ENCODE results near the gene LTV1. TPM values are rescaled to one million over a fixed set of nuclear protein-coding genes. Genes with fewer than 3 reads are reported as not detected.

Gene LTV1
- polyA plus RNA-seq, 4 donors, result 36.8 to 46.3 (median 41.3) TPM

DNA sequence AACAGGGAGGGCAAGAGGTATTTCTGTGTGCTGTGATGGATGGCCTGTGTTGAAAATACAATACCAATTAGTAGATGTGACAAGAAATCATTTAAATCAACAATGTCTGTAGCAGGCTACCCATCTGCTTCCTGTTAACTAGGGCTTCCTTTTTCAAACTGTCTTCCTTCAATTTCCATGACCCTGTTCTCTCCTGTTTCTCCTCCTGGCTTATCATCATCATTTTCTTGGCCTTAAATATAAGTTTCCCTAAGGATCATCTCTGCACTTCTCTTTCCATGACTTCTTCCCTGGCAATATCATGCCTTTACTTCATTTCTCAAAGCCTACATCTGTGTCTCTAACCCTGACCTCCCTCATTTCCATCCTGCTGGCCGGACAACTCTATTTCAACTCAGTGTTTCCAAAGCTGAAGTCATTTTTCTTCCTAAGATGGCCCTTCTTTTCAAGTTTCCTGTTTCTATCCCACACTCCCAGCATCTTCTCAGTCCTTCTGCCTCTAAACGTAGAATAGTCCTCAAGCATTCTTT, 39.3 kb downstream of the LTV1 start:
- no peak for DNase-seq (ENCODE audit: low read depth in 4 of 4, low spot score in 3 of 4)

DNA sequence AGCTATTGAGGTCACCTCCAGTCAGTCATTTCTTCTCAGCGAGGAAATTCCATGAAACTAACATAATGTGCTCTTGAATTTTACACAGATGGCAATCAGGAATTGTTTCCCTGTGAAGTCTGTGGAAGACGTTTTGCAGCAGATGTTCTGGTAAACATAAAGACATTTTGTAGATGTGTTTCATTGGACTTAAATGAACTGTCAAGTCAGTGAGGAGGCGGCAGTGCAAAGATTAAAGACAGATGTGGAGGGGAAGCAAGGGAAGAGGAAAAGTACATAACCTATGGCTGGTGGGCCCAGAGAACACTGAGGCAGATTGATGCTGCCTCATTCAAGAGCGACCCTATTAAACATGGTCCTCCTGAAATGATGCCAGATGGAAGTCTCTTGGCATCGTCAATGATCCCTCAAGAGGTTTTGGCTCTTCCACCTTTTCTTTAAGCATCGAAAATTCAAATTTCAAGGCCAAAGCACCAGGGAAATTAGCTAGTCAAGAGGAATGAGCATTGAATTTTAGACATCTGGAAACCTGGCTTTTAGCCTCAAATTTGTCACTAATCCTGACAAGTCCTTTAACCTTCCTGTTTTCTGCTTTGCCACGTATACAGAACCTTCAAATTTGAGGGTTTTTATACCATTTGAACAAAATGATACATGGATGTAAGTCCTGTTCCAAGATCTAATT, 41.2 kb downstream of the LTV1 start:
- DNase-seq (ENCODE audit: low read depth in 4 of 4, low spot score in 3 of 4), result no peak

DNA sequence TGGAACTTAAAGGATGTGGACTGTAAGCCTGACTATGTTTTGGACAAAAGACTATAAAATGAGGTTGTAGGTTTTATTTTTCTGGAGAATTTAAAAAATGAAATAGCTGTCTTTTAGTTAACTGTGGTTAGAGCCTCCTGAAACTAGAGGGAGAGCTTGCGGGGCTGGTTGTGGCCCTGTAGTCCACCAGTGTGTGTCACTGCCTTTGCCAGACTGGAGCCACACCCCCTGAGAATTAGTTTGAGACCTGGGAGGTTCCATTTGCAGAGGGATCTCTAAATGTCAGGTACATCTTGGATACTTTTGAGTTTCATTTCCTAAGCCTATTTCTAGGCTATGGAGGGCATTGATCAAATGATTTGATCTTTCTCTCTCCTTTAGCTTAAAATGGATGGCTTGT, 42.0 kb downstream of the LTV1 start:
- no peak for DNase-seq (ENCODE audit: low read depth in 4 of 4, low spot score in 3 of 4)

DNA sequence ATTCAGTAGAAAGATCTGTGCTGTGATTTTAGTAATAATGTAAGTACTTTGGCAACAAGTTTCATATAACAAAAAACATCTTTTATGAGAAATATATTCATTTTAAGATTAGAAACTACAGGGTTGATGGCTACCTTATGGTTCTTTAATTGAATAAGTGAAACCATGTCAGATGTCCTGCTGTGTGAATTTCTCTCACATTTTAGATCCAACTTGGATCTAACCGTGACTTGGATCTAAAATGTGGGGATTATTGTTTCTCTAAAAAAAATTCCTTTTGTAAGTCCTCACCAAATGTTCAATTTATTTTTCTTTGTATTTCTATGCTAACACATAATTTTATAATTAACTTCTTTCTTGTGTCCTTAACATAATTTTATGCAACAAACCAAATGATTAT, 51.5 kb downstream of the LTV1 start:
- no peak for DNase-seq (ENCODE audit: low read depth in 4 of 4, low spot score in 3 of 4)

DNA sequence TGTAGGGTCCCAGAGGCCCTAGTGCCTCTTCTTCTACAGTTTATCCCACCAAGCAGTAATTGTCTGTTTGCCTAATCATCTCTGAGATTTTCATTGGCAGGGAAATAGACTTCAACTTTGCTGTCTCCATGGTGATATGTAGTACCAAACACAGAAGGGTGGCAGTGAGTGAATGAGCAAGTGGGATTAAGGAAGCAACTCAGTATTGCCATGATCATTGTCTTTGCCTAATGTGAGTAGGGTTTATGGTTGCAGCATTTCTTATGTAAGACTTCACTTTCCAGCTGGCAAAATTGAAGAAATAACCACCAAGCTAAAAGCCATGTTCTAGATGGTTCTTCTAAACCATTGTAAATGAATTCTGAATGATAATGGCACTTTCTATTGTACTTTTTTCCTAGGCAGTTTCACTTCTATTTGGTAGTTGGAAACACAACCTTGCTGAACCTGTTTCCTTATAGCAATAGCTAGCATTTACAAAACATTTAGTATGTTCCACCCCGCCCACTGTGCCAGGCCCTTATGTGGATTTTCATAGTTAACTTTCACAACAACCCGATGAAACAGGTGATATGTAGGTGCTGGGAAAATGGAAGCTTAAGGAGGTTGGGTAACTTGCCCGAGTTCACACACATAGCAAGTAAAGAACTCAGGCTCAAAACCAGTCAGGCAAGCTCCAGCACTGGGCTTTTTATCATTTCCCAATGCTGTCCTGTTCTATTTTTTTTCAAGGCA, 53.2 kb downstream of the LTV1 start:
- DNase-seq (ENCODE audit: low read depth in 4 of 4, low spot score in 3 of 4), result no peak

DNA sequence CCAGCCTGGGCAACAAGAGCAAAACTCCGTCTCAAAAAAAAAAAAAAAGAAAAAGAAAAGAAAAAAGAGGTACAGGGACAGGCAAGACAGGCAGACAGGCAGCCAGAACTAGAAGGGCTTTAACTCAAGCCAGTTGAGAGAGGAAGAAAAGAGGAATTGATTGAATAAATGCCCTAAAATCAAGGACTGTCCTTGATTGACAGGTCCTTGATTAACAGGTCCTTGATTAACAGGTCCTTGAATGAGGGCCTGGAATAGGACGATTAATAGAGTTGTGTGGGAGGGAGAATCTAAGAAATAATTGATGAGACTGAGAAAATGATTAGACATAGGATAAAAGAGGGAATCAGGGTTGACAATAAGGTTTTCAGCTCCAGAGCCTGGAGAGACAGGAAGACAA, 57.2 kb downstream of the LTV1 start:
- no peak for DNase-seq (ENCODE audit: low read depth in 4 of 4, low spot score in 3 of 4)

DNA sequence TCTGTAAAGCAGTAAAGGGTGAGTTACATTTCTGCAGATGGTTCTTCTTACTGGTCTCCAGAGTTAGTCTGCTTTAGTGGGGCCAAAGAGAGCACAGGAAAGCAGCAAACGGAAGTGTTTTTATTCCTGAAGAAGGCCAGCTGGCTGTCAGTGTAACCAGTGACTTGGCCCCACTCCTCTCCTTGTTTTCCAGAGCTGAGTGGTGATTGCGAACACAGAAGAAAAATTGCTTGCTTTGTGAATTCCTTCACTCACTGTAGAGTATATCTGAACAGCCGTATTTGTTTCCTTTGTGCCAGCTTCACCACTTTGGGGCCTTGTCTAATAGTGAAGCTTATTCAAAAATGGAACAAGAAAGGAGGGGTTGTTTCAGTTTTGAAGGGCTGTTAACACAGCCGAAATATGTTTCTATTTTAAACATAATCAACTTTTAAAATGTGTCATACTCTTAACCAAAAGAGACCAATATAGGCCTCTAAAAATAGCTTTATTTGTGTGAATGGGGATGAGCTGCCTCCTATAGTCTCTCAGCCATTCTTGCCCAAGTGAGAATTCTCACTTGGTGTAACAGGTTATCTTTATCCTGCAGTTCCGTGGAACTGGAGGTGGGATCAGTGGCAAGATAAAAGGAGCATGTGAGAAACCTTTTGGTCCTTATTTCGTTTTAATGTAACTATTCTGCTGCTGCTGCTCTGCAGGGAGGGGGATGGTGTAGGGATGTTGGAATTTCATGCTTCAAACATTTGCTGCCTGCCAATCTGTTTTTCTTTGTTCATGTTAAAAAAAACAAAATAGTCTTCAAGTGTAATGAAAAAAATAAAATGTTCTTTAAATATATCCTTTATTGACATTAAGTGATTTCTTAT, 59.0 kb downstream of the LTV1 start:
- peak; percentile 68 to 80 (median 77) for DNase-seq (ENCODE audit: low read depth in 4 of 4, low spot score in 3 of 4)

DNA sequence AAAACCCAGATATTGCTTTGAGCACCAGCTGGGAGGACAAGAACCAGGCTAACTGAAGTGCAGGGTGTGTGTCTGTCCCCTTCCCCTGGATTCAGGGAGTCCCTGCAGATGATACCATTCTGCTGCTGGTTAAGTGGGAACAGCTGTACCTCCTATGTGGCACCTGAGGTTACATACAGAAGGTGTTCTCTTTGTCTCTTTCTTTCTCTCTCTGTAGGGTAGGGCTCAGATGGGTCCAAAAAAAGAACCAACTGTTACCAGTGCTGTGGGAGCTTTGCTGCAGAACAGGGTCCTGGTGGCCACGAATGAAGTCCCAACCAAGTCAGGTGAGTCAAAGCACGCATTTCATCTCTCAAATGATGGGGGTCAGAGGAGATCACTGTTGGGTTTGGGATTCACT, 59.7 kb downstream of the LTV1 start:
- no peak for DNase-seq (ENCODE audit: low read depth in 4 of 4, low spot score in 3 of 4)

DNA sequence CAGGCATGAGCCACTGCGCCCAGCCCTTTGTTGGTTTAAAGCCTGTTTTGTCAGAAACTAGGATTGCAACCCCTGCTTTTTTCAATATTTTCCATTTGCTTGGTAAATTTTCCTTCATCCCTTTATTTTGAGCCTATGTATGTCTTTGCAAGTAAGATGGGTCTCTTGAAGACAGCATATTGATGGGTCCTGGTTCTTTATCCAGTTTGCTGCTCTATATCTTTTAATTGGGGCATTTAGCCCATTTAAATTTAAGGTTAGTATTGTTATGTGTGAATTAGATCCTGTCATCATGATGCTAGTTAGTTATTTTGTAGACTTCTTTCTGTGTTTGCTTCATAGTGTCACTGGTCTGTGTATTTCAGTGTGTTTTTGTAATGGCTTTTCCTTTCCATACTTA, 67.9 kb downstream of the LTV1 start:
- no peak for DNase-seq (ENCODE audit: low read depth in 4 of 4, low spot score in 3 of 4)

DNA sequence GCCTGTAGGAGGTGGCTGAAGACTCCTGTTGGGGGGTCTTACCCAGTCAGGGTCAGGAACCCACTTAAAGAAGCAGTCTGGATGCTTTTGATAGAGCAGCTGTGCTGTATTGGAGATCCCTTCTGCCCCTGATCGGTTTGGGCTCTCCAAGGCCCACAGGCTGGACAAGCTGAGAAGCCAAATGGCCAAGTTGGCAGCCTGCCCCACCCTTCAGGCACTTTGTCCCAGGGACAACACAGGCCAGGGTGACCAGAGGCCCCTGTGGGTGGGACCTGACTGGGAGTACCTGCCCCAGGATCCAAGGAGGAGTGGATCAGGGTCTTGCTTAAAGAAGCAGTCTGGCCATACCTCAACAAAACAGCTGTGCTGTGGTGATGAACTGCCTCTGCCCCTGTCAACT, 69.5 kb downstream of the LTV1 start:
- no peak for DNase-seq (ENCODE audit: low read depth in 4 of 4, low spot score in 3 of 4)

Other genes with a start within 250 kb of the LTV1 start
- 10 to 100 TPM; 28.4 to 93.7 (median 35.1) TPM for gene PHACTR2, start 165.4 kb upstream of the LTV1 start, polyA plus RNA-seq (ENCODE audit: insufficient read length in 4 of 4)
- not detected for gene ZC2HC1B, start 21.1 kb downstream of the LTV1 start, polyA plus RNA-seq (ENCODE audit: insufficient read length in 4 of 4)
- gene PLAGL1, start 164.9 kb downstream of the LTV1 start, polyA plus RNA-seq (ENCODE audit: insufficient read length in 4 of 4), result 100 to 1,000 TPM in 2 of 4 donors, 10 to 100 TPM in 2; 88.8 to 149 (median 102) TPM

Measured in left renal pelvis (tissue), 4 donors.